Activated naive CD8-positive, alpha-beta T cell treated with anti-CD3 and anti-CD28 coated beads, Interleukin-2, amount 10 ng/mL, durations not matched to agents 7 days and 5 days (primary cell): ENCODE measurements around the gene VASH2. TPM values are rescaled to one million over a fixed set of nuclear protein-coding genes. Genes with fewer than 3 reads are reported as not detected.
A peak's percentile ranks its signal among the peaks of the same experiment; 100 is the strongest.

Experiments used
- ATAC-seq: fragments of 150-1000 bp; cut with Tn5 transposase; one replicate; pipeline ENCODE4 v1.10.0; 2021; ENCODE audit warnings: low read depth, moderate library complexity
- POLR2A ChIA-PET: fragments of 350-600 bp; sonication (Branson Sonifier 250); formaldehyde crosslinking; loops from one replicate; lab custom pipeline; 2021; ENCODE audit warnings: antibody characterized with exemption; lab: Charles Lee
- DNase-seq: peaks from one replicate; pipeline ENCODE4 v3.0.0; 2021
- H3K27ac Mint-ChIP-seq: one replicate; pipeline ENCODE4 v1.8.0; 2022; ENCODE audit warnings: mild to moderate bottlenecking, mixed read lengths
- H3K27me3 Mint-ChIP-seq: one replicate; pipeline ENCODE4 v1.8.0; 2022; ENCODE audit warnings: mild to moderate bottlenecking, moderate library complexity, mixed read lengths
- H3K36me3 Mint-ChIP-seq: one replicate; pipeline ENCODE4 v1.8.0; 2021; ENCODE audit warnings: mild to moderate bottlenecking, mixed read lengths
- H3K4me1 Mint-ChIP-seq: one replicate; pipeline ENCODE4 v1.8.0; 2021; ENCODE audit warnings: mixed read lengths
- H3K4me3 Mint-ChIP-seq: one replicate; pipeline ENCODE4 v1.8.0; 2022; ENCODE audit warnings: mild to moderate bottlenecking, moderate library complexity, mixed read lengths
- H3K9me3 Mint-ChIP-seq: one replicate; pipeline ENCODE4 v1.8.0; 2021; ENCODE audit warnings: mixed read lengths
- total RNA-seq, 2 experiments: library from RNA; stranded (reverse); gene quantifications; one replicate each; pipeline ENCODE4 v1.2.3, GENCODE V29; 2021

VASH2 gene
- total RNA-seq, 2 experiments from 2014 or later: 0.08 TPM; not detected in 1

GRCh38 chr1:212941452-212941851 lies 8.9 kb upstream of the VASH2 start:
- DNase-seq (no peak), ATAC-seq (no peak)
- peaks cover 2% of the 10 kb centered on the region for H3K27me3 Mint-ChIP-seq
- H3K36me3 Mint-ChIP-seq: no peaks in the 10 kb centered on the region
- H3K4me3 Mint-ChIP-seq: no peak overlapping the region
- no peak overlapping the region for H3K27ac Mint-ChIP-seq
- POLR2A ChIA-PET: no interaction called here
- no peaks in the 10 kb centered on the region for H3K9me3 Mint-ChIP-seq
- no peaks in the 10 kb centered on the region for H3K4me1 Mint-ChIP-seq

GRCh38 chr1:212942679-212943392 lies 7.5 kb upstream of the VASH2 start:
- ATAC-seq (no peak), DNase-seq (no peak)
- H3K9me3 Mint-ChIP-seq: no peaks in the 10 kb centered on the region

GRCh38 chr1:212943393-212943710 lies 7.0 kb upstream of the VASH2 start:
- H3K27me3 Mint-ChIP-seq: peaks cover 6% of the 10 kb centered on the region
- no peaks in the 10 kb centered on the region for H3K9me3 Mint-ChIP-seq
- H3K36me3 Mint-ChIP-seq: no peaks in the 10 kb centered on the region
- ATAC-seq (no peak), DNase-seq (no peak)
- no peak overlapping the region for H3K27ac Mint-ChIP-seq
- H3K4me1 Mint-ChIP-seq: no peaks in the 10 kb centered on the region
- H3K4me3 Mint-ChIP-seq: no peak overlapping the region
- POLR2A ChIA-PET: no interaction called here

More at GRCh38 chr1:212942679-212943392, 7.5 kb upstream of the VASH2 start:
- H3K27me3 Mint-ChIP-seq: peaks cover 3% of the 10 kb centered on the region
- no peak overlapping the region for H3K27ac Mint-ChIP-seq
- no peaks in the 10 kb centered on the region for H3K36me3 Mint-ChIP-seq
- no peaks in the 10 kb centered on the region for H3K4me1 Mint-ChIP-seq
- POLR2A ChIA-PET: no interaction called here
- H3K4me3 Mint-ChIP-seq: no peak overlapping the region

DNA sequence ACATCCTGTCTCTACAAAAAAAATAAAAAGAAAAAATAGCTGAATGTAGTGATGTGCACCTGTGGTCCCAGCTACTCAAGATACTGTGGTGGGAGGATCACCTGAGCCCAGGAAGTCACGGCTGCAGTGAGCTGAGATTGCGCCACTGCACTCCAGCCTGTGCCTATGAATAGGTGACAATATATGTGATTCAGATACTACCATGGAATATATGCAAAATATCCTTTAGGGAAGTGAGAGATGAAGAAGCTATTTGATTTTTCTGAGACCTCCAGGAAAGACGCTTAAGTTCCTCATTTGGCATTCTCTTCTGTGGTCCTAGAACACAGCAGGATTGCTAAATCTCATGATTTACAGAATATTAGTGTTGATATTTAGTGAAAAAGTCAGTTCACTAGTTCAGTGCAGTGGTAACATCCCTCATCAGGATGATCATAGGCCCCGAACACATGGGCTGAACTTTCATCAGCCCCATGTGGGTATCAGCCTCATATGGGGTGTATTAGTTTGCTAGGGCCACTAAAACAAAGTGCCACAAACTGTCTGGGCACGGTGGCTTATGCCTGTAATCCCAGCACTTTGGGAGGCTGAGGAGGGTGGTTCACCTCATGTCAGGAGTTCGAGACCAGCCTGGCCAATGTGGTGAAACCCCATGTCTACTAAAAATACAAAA lies 6.0 kb upstream of the VASH2 start:
- POLR2A ChIA-PET: no interaction called here
- Mint-ChIP-seq H3K36me3 (no peaks in the 10 kb centered on the region), H3K4me1 (no peaks in the 10 kb centered on the region), H3K9me3 (no peaks in the 10 kb centered on the region), H3K27me3 (peaks cover 15% of the 10 kb centered on the region), H3K4me3 (no peak overlapping the region), H3K27ac (no peak overlapping the region)
- DNase-seq (no peak), ATAC-seq (no peak)

- H3K9me3 Mint-ChIP-seq: no peaks in the 10 kb centered on the region
- DNase-seq: no peak
- H3K4me1 Mint-ChIP-seq: peaks cover under 1% of the 10 kb centered on the region
- POLR2A ChIA-PET: no interaction called here
- H3K27me3 Mint-ChIP-seq: peaks cover 22% of the 10 kb centered on the region
- no peak overlapping the region for H3K27ac Mint-ChIP-seq
- no peak for ATAC-seq
- no peaks in the 10 kb centered on the region for H3K36me3 Mint-ChIP-seq
- no peak overlapping the region for H3K4me3 Mint-ChIP-seq
Measured at GRCh38 chr1:212945056-212945455, 5.3 kb upstream of the VASH2 start.

GRCh38 chr1:212945463-212946160 lies 4.7 kb upstream of the VASH2 start:
- H3K27ac Mint-ChIP-seq: no peak overlapping the region
- H3K4me3 Mint-ChIP-seq: no peak overlapping the region
- peaks cover 27% of the 10 kb centered on the region for H3K27me3 Mint-ChIP-seq
- H3K9me3 Mint-ChIP-seq: no peaks in the 10 kb centered on the region
- H3K36me3 Mint-ChIP-seq: no peaks in the 10 kb centered on the region
- DNase-seq (no peak), ATAC-seq (no peak)
- H3K4me1 Mint-ChIP-seq: peaks cover 3% of the 10 kb centered on the region
- POLR2A ChIA-PET: no interaction called here

DNA sequence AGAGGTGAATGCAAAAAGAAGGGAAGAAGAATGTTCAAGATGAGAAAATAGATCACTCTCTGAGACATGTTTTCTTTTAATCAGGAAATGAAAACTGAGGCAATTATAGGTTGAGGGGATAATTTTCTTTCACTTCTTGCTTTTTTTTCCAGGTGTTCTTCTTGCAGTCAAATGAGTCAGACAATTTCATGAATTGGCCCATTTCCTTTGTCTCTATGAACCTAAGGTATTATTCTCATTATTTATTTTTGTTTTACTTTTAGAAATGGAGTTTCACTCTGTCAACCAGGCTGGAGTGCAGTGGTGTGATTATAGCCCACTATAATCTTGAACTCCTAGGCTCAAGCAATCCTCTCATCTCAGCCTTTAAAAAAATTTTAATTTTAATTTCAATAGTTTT lies 3.5 kb upstream of the VASH2 start:
- POLR2A ChIA-PET: no interaction called here
- H3K36me3 Mint-ChIP-seq: no peaks in the 10 kb centered on the region
- DNase-seq (no peak), ATAC-seq (no peak)
- H3K4me1 Mint-ChIP-seq: peaks cover 3% of the 10 kb centered on the region
- no peaks in the 10 kb centered on the region for H3K9me3 Mint-ChIP-seq
- no peak overlapping the region for H3K4me3 Mint-ChIP-seq
- peaks cover 34% of the 10 kb centered on the region for H3K27me3 Mint-ChIP-seq
- H3K27ac Mint-ChIP-seq: no peak overlapping the region

GRCh38 chr1:212949771-212950170 lies 570 bp upstream of the VASH2 start:
- Mint-ChIP-seq H3K4me1 (peaks cover 3% of the 10 kb centered on the region), H3K9me3 (no peaks in the 10 kb centered on the region), H3K27me3 (peaks cover 60% of the 10 kb centered on the region), H3K4me3 (peak overlapping the region; percentile 82), H3K36me3 (no peaks in the 10 kb centered on the region), H3K27ac (no peak overlapping the region)
- POLR2A ChIA-PET: no interaction called here
- DNase-seq: no peak
- no peak for ATAC-seq

- peak; percentile 36 for DNase-seq
- Mint-ChIP-seq H3K4me1 (peaks cover 4% of the 10 kb centered on the region), H3K27me3 (peaks cover 68% of the 10 kb centered on the region), H3K36me3 (no peaks in the 10 kb centered on the region), H3K4me3 (peak overlapping the region; percentile 82), H3K27ac (no peak overlapping the region), H3K9me3 (no peaks in the 10 kb centered on the region)
- peak; percentile 8 for ATAC-seq
- POLR2A ChIA-PET: no interaction called here
Measured at GRCh38 chr1:212951126-212951946, 995 bp downstream of the VASH2 start.

DNA sequence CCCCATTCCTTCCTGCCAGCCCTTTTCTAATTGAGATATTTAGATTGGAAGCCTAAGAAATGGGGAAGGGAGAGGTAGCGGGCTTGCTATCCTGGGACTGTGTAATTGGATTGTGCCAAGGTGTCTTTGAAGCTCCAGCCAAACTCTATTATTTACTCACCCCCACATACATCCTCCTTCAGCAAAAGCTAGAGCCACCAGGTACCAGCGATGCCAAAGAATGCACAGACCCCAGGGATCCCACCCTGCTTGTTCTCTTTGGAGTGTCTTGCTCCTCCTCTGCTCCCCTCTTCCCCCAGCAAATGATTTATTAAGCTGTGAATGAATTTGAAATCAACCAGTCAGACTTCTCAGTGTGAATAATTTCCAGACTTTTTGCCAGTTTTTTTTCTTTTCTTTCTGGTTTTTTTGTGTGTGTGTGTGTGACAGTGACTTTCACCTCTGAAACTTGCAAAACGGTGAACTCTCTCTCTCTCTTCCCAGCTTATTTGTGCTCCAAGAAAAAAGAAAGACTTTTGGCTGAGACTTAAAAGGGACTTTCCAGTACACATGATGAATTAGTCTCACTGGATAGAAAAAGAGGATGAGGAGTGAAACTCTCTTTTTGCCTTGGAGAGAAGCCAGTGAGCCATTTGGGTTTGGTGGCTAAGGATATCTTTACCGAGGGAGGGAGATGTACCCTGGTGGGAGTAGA lies 1.8 kb downstream of the VASH2 start:
- ATAC-seq: no peak
- POLR2A ChIA-PET: no interaction called here
- Mint-ChIP-seq H3K4me3 (peak overlapping the region; percentile 33), H3K36me3 (no peaks in the 10 kb centered on the region), H3K9me3 (no peaks in the 10 kb centered on the region), H3K27me3 (peaks cover 74% of the 10 kb centered on the region), H3K4me1 (peaks cover 5% of the 10 kb centered on the region), H3K27ac (no peak overlapping the region)
- DNase-seq: no peak

DNA sequence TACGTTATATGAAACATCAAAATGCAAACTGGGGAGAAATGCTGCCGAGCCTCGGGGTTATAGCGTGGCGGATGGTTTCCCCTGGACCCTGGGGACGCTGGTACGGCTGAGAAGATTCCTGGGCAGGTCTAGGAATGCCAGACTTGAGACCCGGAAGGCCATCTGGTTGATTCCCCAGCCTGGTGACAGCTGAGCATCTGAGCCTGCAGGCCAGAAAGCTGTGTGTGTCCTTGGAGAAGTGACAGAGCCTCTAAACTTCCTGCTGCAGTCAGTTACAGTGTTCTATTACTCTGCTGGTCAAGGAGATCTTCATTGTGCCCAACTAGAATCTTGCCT lies 2.3 kb downstream of the VASH2 start:
- ATAC-seq: no peak
- Mint-ChIP-seq H3K36me3 (no peaks in the 10 kb centered on the region), H3K27ac (no peak overlapping the region), H3K9me3 (no peaks in the 10 kb centered on the region), H3K4me3 (no peak overlapping the region), H3K4me1 (peaks cover 5% of the 10 kb centered on the region), H3K27me3 (peaks cover 74% of the 10 kb centered on the region)
- DNase-seq: no peak
- POLR2A ChIA-PET: no interaction called here

- peaks cover 70% of the 10 kb centered on the region for H3K27me3 Mint-ChIP-seq
- no peak for ATAC-seq
- H3K4me3 Mint-ChIP-seq: no peak overlapping the region
- no peak overlapping the region for H3K27ac Mint-ChIP-seq
- POLR2A ChIA-PET: no interaction called here
- peaks cover 5% of the 10 kb centered on the region for H3K4me1 Mint-ChIP-seq
- H3K36me3 Mint-ChIP-seq: no peaks in the 10 kb centered on the region
- DNase-seq: no peak
- no peaks in the 10 kb centered on the region for H3K9me3 Mint-ChIP-seq
Measured at GRCh38 chr1:212953321-212953720, 3.0 kb downstream of the VASH2 start.

DNA sequence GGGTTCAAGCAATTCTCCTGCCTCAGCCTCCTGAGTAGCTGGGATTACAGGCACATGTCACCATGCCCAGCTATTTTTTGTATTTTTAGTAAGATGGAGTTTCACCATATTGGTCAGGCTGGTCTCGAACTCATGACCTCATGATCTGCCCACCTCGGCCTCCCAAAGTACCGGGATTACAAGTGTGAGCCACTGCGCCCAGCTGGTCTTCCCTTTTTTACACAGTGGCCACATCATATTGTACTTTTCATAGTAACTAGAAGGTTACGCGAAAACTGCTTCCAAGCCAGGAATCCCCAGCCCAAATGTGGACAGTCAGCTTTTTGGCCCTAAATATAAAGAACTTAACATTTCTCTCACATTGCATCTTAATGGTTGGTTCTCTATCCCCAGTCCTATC lies 4.2 kb downstream of the VASH2 start:
- Mint-ChIP-seq H3K9me3 (no peaks in the 10 kb centered on the region), H3K27ac (no peak overlapping the region), H3K27me3 (peaks cover 63% of the 10 kb centered on the region), H3K4me1 (peaks cover 5% of the 10 kb centered on the region), H3K4me3 (no peak overlapping the region), H3K36me3 (no peaks in the 10 kb centered on the region)
- DNase-seq: no peak
- POLR2A ChIA-PET: no interaction called here
- ATAC-seq: no peak
